ENCODE results near the gene RASA3.
"Not testable (repeated sequence)": the region's sequence is repeated elsewhere in the genome, so short reads cannot be mapped to it uniquely, and the experiment has no call there.

RASA3 gene

GRCh38 chr13:114132419-114133121 is at the start of gene RASA3:
RASA3 (minus strand) TSS chr13:114132623; CDS start chr13:114132489, 134 bp downstream.
- DNase-seq, result peak; percentile 77

- no peak for DNase-seq
These were observed 46.8 kb upstream of the RASA3 start, which contains the start of gene CFAP97D2 for GRCh38 chr13:114179087-114179658. CFAP97D2 (plus strand) TSS chr13:114179257; CDS start chr13:114179331, 74 bp downstream.

- no peak for DNase-seq
These were observed 45.0 kb upstream of the RASA3 start for GRCh38 chr13:114177245-114178010.

GRCh38 chr13:114176359-114176902 is 44.0 kb upstream of the RASA3 start:
- DNase-seq, result not testable (repeated sequence)

- no peak for DNase-seq
These were observed 42.1 kb upstream of the RASA3 start for GRCh38 chr13:114174529-114174961.

GRCh38 chr13:114173745-114174144 is 41.3 kb upstream of the RASA3 start:
- no peak for DNase-seq

GRCh38 chr13:114173272-114173671 is 40.8 kb upstream of the RASA3 start:
- DNase-seq, result no peak

GRCh38 chr13:114167885-114168284 is 35.5 kb upstream of the RASA3 start:
- no peak for DNase-seq

GRCh38 chr13:114167426-114167825 is 35.0 kb upstream of the RASA3 start:
- DNase-seq, result no peak

GRCh38 chr13:114166381-114167131 is 34.1 kb upstream of the RASA3 start:
- no peak for DNase-seq

- DNase-seq, result no peak
These were observed 32.4 kb upstream of the RASA3 start for GRCh38 chr13:114164681-114165429.

GRCh38 chr13:114164053-114164452 is 31.6 kb upstream of the RASA3 start:
- DNase-seq, result no peak

GRCh38 chr13:114162533-114162922 is 30.1 kb upstream of the RASA3 start:
- DNase-seq, result no peak

- peak; percentile 45 for DNase-seq
These were observed 29.5 kb upstream of the RASA3 start for GRCh38 chr13:114161644-114162532.

- DNase-seq, result no peak
These were observed 28.7 kb upstream of the RASA3 start for GRCh38 chr13:114161028-114161556.

GRCh38 chr13:114158869-114159666 is 26.6 kb upstream of the RASA3 start:
- DNase-seq, result not testable (repeated sequence)

GRCh38 chr13:114157869-114158495 is 25.6 kb upstream of the RASA3 start:
- DNase-seq, result no peak

- DNase-seq, result peak; percentile 1
These were observed 23.8 kb upstream of the RASA3 start for GRCh38 chr13:114155926-114156883.

Measured in DMS53 (cell line).